Measurements from ENCODE around the gene BMAL2.

The BMAL2 gene

DNA sequence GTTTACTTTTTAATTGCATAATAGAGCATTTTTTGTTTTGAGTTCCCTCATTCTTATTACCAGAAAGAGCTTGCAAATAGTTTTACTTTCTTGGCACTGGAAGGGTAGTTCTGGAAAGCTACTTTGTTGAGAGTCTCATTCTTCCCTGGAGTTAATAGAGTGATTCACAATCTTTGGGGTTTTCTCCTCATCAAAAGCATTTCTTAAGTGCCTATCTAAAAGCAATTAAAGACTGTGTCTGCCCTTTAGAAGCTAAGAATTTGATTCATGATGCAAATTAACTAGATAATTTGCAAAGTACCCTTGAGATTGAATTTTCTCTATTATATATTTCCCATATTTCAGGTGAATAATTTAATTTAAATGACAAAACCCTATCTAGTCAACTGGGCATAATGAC lies 8.1 kb upstream of the BMAL2 start:
- no peak for DNase-seq (ENCODE audit: low spot score)

DNA sequence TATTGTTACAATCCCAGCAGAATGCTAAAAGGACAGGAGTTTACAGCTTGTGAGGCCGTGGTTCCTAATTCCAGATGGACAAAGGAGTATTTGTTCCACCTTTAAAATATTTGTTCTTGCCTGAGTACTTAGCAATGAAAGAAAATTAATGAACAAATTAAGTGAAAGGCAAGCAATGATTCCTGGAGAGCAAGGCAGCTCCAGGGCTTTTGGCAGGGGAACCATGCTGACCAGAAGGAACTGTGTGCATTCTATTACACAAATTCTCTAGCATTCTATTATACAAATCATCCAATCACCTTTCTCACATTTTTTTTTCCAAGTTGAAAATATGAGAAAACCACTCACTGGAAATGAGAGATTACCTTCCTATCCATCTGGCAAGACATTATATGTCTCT lies 1.8 kb upstream of the BMAL2 start:
- no peak for DNase-seq (ENCODE audit: low spot score)

DNA sequence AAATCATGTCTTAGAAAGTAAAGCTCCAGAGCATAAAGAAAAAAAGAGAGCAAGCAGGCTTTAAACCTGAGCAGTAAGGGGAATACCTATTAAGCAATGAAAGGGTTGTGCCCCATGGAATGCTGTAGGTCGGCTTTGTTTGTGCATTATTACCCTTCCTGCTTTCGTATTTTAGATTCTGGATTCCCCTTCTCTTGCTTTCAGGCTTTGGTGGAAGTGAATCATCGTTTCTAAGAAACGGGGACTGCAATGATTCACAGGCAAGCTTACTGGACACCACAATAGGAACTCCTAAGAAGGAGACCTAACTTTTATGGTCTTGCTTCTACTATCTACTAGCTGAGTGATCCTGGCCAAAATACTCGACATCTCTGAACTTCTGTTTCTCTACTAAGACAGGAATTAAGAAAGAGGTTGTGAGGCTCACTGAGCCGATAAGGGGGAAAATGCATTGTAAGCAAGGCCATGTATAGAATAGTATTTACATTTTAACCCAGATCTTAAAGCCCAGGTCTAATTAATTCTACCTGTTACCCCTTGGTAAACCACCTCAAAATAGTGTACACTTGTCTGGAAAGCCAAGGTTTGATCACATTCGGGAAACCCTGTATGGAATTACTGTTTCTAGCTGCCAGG lies 1.2 kb upstream of the BMAL2 start:
- DNase-seq (ENCODE audit: low spot score) = no peak

DNA sequence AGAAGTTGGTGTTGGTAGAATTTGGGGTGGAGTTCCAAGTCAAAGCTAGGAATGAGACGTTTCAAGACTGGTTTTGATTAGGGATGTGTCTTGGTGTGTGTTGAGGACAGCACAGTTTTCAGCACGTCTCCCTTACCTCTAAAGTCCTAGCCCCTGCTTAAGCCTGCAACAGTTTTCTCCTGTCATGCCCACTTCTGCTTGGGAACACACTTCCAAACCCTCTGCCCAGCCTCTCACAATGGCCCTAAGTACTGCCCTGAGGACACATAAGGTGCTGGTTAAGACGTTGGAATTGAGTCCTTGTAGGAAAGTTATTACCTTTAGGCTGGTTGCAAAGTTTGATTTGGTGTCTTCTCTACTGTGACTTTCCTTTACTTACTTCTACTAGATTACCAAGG lies 710 bp upstream of the BMAL2 start:
- DNase-seq (ENCODE audit: low spot score) = no peak

DNA sequence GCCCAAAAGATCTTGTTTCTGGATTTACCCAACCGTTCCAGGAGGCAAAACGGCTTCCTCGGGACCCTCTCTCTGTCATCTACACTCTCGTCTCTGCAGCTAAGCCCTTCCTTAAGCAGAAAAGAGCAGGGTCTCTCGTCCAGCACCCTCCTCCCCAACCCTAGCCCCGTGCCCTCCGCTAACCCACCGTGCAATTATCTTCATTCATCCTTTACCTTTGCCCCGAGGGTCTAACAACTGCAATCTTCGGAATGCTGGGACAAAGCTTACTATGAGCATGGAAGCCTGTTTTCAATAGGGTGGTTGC lies 276 bp upstream of the BMAL2 start:
- no peak for DNase-seq (ENCODE audit: low spot score)

DNA sequence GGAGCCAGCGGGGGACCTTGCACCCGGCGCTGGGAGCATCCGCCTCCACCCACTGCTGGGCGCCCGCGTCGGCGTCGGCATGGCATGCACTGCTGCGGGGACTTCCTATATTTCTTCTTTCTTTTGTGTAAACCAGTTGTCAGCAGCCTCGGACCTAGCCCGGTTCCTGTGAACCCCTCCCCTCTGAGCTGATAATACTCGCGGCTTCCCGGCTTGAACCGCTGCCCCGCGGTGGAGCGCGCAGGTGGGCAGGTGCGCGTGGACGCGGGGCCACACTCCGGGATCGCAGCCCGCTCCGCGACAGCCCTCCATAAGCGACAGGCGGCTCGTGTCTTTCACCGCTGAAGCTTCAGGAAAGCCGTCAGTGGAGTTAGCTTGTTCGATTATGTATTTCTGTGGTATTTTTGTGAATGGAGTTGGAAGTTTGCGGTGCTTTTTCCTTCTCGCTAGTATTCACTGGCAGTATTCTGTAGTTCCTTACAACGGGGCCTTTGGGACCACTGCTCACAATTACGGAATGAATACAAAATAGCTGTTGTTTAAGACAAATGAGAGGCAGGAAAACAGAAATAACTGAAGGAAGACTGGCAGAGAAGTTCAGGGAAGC lies 870 bp downstream of the BMAL2 start:
- DNase-seq (ENCODE audit: low spot score) = no peak

DNA sequence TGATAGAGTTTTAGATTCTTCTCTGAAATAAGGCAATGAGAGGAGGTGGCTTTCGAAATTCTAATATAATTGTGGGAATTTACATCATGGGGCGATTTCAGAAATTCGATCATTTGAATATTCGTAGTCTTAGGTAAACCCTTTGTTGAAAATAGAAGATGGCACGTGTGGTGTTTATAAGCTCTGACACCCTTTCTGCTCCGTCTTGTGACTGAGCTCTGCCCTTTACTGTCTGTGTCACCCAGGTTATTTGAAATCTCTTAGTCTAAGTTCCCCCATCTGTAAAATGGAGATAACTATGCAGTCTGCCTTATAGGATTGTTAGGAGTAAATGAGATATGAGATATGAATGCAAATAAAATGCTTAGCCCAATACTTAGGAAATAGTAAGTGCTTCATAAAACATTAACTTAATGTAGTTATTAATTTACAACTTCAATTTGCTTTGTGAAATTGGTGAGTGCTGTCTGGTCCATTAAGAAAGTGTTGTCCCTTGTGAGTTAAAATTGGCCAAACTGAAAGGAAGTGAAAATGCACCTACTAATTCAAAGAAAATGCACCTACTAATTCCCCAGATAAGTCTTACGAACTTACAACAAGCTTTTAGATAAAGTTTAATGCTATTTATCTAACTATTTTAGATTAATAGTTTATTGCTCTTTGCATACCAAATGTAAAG lies 1.5 kb downstream of the BMAL2 start:
- DNase-seq (ENCODE audit: low spot score) = no peak

DNA sequence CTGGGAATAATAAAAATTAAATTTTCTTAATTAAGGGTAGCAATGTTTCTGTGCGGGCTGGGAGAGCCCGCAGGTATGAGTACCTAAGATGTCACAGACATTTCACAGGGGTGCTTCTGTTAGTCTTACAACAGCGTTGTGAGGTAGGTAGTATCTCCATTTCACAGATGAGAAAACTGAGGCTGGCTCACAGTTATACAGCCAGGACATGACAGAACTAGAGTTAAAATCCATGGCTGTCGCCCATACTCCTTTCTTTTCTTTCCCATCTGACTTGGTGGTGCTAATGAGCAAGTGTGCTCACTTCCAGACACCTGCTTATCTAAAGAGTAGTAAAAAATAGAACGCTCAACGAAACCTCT lies 2.1 kb downstream of the BMAL2 start:
- no peak for DNase-seq (ENCODE audit: low spot score)

DNA sequence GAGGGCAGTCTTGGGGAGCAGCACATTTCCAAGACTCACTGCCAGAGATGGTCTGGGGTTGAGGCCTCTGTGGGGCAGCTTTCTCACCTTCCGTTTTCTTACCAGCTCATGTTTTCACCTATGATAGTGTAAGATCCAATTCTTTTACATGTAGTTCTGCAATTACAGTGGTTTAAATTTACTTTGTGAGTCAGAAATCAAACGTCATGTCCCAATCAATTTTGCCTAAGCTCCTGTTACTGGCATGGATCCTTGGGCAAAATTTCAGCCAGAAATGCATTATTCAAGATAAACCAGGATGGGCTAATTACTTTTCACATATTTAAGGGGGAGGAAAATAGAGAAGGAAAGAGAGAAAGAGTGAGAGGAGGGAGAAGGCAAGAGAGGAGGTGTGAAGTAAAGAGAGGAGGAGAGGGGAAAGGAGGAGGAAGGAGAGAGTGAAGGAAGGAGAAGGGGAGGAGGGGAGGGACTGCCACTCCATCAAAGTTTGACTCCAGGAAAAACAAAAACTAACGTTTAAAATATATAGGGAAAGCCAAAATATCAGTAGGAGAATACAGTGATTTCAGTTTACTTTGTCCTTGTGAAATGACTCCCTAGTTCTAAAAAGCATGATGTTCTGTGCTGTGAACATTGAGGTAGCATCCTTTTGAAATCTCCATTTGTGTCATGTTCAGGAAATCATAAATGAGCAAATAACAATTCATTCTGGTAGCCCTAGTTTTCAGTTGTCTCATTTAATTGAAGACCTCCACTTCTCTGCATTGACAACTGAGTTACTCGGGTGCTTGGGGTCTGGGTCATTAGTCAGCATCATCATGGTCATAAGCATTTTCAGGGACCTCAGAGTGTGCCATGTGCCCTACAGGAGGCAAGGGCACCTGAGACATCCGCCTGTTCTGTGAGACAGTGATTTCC lies 3.0 kb downstream of the BMAL2 start:
- no peak for DNase-seq (ENCODE audit: low spot score)

DNA sequence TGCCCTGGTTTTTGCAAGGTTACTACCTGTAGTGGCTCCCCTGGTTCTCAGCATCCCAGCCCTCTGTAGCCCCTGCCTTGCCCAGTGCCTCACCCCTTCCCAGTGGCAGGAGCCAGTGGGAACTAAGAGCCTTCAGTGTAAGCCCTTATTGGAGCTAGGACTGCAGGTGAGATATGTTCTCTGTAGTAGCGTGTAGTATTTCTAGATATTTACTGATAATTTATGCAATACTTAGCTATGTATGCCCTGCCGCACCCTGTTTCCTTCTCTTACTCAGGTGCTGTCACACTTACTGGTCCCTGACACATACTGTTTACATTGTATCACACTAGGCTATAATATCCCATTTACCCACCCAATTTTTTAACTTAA lies 3.6 kb downstream of the BMAL2 start:
- DNase-seq (ENCODE audit: low spot score) = no peak

DNA sequence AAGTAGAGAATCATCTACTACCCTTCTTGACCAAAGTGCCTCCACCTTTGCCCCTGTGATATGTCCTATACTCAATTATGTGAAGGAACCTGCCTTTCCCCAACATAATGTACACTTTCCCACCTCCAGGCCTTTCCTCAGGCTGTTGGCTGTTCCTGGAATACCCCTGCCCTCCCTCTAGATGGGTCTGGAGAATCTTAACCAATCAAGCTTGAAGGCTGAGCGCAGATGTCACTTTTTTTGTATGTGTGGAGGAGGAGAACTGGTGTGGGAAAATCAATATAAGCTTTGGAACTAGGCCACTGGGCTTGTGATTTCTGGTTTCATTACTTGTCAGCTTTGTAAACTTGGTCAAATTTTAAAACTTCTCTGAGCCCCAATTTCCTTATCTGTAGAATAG lies 4.7 kb downstream of the BMAL2 start:
- DNase-seq (ENCODE audit: low spot score) = no peak

DNA sequence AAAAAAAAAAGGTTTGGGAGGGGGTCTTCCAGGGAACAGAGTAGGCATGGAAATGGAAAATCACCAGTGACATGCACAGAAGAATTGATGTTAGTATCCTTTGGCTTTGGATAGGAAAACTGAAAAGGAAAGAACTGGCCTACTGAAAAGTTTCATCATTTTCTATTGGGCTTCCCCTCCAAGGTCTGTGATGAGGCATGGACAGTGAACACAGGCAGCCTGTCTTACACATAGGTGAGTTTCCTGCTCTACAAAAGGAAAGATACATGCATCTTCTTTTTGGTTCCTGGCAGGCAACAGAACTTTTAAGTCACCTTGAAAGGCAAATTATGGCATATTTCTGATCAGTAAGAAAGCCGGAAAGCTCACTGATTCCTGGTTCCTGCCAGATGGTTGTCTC lies 5.8 kb downstream of the BMAL2 start:
- no peak for DNase-seq (ENCODE audit: low spot score)

DNA sequence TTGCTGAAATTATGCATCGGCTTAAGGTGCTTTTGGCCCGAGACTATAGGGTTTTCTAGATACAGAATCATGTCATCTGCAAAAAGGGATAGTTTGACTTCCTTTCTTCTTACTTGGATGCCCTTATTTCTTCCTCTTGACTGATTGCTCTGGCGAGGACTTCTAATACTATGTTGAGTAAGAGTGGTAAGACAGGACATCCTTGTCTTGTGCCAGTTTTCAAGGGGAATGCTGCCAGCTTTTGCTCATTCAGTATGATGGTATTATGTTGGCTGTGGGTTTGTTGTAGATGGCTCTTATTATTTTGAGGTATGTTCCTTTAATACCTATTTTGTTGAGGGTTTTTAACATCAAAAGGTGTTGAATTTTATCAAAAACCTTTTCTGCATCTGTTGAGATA lies 8.3 kb downstream of the BMAL2 start:
- no peak for DNase-seq (ENCODE audit: low spot score)

DNA sequence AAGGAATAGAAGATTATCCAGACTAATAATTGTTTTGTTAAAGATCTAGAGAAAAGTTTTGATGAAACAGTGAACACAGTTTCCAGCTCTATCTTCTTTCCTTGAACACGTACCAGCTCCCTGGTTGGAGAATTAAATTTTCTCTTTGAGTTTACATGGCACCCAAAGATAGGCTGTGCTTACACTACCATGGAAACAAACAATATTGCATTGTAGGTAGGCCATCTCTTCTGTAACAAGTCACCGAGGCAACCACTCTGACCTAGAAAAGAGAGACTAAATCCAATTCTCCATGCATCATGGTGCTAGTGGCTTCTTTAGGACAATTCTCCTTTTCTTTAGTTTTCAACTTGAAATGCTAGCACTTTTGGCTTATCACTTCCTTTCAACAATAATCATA lies 9.9 kb downstream of the BMAL2 start:
- no peak for DNase-seq (ENCODE audit: low spot score)

DNA sequence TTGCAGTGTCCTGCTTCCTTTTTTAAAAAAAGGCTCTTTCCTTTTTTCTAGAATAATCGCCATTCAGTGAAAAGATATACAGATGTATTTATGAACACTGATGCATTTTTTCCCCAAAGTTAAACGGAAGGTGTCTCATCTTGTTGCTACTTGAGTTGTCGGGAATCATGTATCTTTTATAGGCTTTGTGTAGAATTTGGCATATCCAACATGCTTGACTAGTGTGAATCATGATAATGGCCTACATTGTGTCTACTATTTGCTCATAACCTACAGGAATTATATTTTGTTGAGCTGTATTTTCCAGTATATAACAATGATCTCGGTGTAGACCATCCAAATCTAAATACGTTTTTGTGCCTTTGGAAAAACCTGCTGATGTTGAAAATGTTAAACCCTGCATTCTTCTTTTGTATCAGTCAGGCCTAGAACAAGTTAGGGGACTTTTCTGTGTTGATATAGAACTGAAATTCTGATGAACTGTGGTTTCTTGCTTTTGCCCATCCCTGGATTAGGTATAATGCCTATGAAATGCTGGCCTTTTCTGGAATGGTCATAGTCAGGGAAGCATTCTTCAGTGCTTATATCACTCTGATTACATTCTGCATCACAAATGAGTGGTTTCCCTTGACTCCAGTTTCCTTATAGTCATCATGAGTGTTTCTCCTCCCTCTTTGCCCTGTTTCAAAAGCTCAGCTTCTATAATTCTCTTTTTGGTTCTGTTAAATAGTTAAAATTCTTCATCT lies 10.8 kb downstream of the BMAL2 start:
- no peak for DNase-seq (ENCODE audit: low spot score)

DNA sequence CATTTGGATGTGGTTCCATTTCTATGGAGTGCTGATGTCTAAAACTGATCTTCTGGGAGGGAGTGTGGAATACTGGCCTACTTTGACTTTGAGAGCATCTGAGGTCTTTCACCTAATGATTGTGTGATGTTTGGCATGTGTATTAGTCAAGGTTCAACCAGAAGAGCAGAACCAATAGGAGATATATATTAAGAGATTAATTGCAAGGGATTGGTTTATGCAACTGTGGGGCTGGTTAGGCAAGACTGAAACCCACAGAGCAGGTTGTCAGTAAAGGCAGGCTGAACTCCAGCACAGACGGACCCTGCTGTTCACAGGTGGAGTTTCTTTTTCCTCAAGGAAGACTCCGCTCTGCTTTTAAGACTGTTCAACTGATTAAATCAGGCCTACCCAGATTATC lies 11.6 kb downstream of the BMAL2 start:
- DNase-seq (ENCODE audit: low spot score) = no peak

DNA sequence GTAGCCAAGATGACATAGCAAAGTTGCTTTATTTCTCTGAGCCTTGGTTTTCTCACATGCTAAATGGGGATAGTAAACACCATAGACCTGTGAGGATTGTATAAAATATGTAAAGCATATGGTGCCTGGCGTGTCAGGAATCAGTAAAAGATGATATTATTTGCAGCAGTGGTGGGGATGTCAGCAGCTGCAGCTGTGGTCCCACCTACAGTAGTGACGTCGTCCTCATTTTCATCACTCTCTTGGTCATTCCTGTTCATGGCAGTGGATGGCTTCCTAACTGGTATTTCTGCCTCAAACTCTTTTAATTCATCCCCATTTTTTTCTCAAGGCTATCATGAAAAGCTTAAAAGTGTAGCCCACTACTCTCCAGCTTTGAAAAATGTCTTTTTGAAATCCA lies 12.1 kb downstream of the BMAL2 start:
- no peak for DNase-seq (ENCODE audit: low spot score)

DNA sequence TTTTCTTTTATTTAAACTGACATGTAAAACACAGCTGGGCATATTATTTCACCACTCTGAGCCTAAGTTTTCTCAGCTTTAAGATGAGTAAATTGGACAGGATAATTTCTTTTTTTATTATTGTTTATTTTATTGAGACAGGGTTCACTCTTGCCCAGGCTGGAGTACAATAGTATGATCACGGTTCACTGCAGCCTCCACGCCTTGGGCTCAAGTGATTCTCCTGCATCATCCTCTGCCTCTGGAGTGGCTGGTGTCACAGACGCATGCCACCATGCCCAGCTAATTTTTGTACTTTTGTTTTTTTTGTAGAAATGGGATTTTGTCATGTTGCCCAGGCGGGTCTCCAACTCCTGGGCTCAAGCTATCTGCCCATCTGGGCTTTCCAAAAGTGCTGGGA lies 12.7 kb downstream of the BMAL2 start:
- DNase-seq (ENCODE audit: low spot score) = no peak

DNA sequence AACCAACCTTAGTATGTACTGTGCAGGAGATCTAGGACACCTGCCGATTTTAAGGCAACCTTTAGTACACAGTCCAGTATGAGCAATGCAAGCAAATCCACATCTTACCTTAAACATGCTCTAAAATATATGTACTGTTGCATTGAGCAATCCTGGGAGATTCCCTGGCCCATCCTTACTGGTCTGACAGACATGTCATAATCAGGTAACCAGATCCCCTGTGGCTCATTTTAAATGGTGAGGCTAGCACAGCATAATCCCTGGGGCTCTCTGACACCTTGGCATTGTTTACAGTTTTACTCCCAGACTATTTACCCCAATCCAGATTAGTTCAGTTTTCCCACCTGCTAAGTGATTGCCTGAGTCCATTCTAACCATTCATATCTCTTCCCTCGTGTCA lies 15.1 kb downstream of the BMAL2 start:
- DNase-seq (ENCODE audit: low spot score) = no peak

DNA sequence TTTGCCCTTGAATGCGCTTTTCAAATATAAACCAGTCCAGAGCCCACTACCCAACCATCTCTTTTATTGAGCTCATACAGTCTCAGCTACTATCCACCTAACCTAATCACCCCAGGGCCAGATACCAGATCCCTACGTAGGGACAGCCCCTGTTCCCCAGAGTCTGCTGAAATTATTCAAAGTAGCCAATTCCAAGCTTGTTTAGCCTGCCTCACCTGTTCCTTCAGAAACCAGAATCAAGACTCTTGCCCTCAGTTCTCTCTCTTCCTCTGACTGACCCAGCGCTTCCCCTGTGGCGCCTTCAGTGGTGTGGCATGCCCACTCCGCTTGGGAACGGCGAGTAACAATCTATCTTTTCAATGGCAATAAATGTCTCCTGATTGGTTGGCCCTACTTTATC lies 18.8 kb downstream of the BMAL2 start:
- DNase-seq (ENCODE audit: low spot score) = no peak

DNA sequence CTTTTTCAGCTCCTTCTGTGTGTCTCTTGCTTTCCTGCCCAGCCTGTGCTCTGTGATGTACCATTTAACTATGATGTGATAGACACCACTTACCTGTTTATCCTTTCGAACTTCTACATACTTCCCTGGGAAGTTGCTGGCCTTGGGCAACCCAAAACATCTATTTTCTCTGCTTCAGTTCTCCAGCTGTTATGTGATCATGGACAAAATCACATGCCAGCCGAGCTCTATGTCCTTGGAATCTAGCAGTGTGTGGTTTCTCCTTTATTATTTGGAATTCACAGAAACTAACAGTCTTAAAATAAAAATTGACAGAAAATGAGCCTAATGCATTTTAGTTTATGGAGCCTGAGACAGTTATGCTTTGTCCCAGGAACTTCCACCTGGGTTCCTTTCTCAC lies 22.9 kb downstream of the BMAL2 start:
- DNase-seq (ENCODE audit: low spot score) = no peak

DNA sequence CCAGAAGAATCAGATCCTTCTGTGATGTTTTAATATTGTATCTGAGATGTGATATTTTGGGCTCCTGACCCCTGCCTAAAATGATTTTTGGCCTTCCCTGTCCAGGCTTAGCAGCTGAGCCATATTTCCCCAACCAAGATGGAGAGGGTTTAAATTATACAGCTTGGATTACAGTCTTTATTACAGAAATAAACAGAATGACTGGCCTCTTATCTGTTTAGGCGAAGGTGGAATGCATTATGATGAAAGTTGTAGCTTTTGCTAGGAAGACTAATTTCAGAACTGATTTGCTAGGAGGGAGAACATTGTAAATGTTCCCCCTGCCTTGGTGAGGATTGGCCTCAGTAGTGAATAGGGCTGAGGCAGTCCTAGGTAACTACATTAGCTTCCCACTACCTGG lies 23.3 kb downstream of the BMAL2 start:
- DNase-seq (ENCODE audit: low spot score) = no peak
